Panc1 (cell line): ENCODE results near the gene CTAGE1. TPM values are rescaled to one million over a fixed set of nuclear protein-coding genes. Genes with fewer than 3 reads are reported as not detected.

Experiments
- ATAC-seq: fragments of 200-7000 bp; cut with Tn5 transposase; 2 replicates; pipeline ENCODE4 v1.9.1; 2020; ENCODE audit warnings: mild to moderate bottlenecking, moderate library complexity
- BruUV-seq: library from RNA; stranded (reverse); fragments of 400-500 nt; replicated peaks from 2 replicates; lab custom pipeline; 2021; lab: Mats Ljungman, UMichigan
- CTCF ChIA-PET: fragments of 300-600 bp; sonication (Branson Sonifier 250); formaldehyde crosslinking; loops from one replicate; lab custom pipeline; 2022; ENCODE audit warnings: antibody characterized with exemption; lab: Charles Lee
- POLR2A ChIA-PET: fragments of 300-600 bp; sonication (Branson Sonifier 250); formaldehyde crosslinking; loops from one replicate; lab custom pipeline; 2022; ENCODE audit warnings: antibody characterized with exemption; lab: Charles Lee
- DNase-seq: peaks from one replicate; pipeline ENCODE4 v3.0.0-alpha.2; 2010; ENCODE audit warnings: low read depth, low spot score
- H3K27ac ChIP-seq: 2 replicates; pipeline ENCODE4 v1.5.1; 2011; ENCODE audit warnings: mild to moderate bottlenecking, low read length, inconsistent platforms
- H3K27me3 ChIP-seq: fragments of 200-500 bp; sonication (Bioruptor generic); 2 replicates; pipeline ENCODE4 v1.6.0; 2014; ENCODE audit warnings: low read length, inconsistent platforms; ENCODE audit not compliant: control insufficient read depth, insufficient read depth
- H3K36me3 ChIP-seq: fragments of 200-500 bp; sonication (Bioruptor generic); 2 replicates; pipeline ENCODE4 v1.5.1; 2014; ENCODE audit warnings: inconsistent platforms, mild to moderate bottlenecking, low read length, moderate library complexity; ENCODE audit not compliant: control insufficient read depth, insufficient read depth
- H3K4me1 ChIP-seq: 2 replicates; pipeline ENCODE4 v1.5.1; 2011; ENCODE audit warnings: inconsistent platforms, mild to moderate bottlenecking, low read length, moderate library complexity; ENCODE audit not compliant: control insufficient read depth, insufficient read depth
- H3K4me3 ChIP-seq, 2 experiments: 2 replicates each; pipeline ENCODE4 v1.5.1; 2011 to 2012; ENCODE audit warnings: low read depth in 2 of 2, low read length in 2 of 2, mild to moderate bottlenecking in 2 of 2, inconsistent platforms in 1 of 2, moderate library complexity in 1 of 2
- H3K9me3 ChIP-seq: fragments of 200-500 bp; sonication (Bioruptor generic); 2 replicates; pipeline ENCODE4 v1.5.1; 2014; ENCODE audit warnings: low read depth, mild to moderate bottlenecking, inconsistent platforms, low read length, moderate library complexity; ENCODE audit not compliant: control insufficient read depth, insufficient read depth
- CTCF ChIP-seq: fragments of 450-650 bp; IDR thresholded peaks from 2 replicates; pipeline ENCODE4 v1.5.1; 2017; ENCODE audit warnings: mild to moderate bottlenecking
- POLR2AphosphoS5 ChIP-seq: IDR thresholded peaks from 2 replicates; pipeline ENCODE4 v1.6.1; 2012; ENCODE audit warnings: mild to moderate bottlenecking, low read depth, low read length, moderate library complexity
- REST ChIP-seq, 2 experiments: IDR thresholded peaks; 2 replicates each; pipeline ENCODE4 v1.6.1; 2011 to 2012; ENCODE audit warnings: low read depth in 2 of 2, control low read depth in 1 of 2, low read length in 1 of 2, mild to moderate bottlenecking in 1 of 2, moderate library complexity in 1 of 2; ENCODE audit not compliant: insufficient read depth in 1 of 2
- SIN3A ChIP-seq: IDR thresholded peaks from 2 replicates; pipeline ENCODE4 v1.6.1; 2012; ENCODE audit warnings: low read depth, mild to moderate bottlenecking, low read length, moderate library complexity, borderline replicate concordance; ENCODE audit not compliant: insufficient read depth
- TCF7L2 ChIP-seq: IDR thresholded peaks from 2 replicates; pipeline ENCODE4 v1.6.1; 2011; ENCODE audit warnings: mild to moderate bottlenecking, low read depth, low read length, inconsistent platforms
- in situ Hi-C: cut with HindIII; loops from 2 replicates; pipeline ENCODE4 v1.10.0; 2016; ENCODE audit warnings: low sequenced_read_pairs, low pct_unique_long_range_greater_than_20kb
- intact Hi-C: fragments of 100-400 bp; cut with micrococcal nuclease; formaldehyde crosslinking; loops from one replicate; pipeline ENCODE4 v1.10.0; 2022; ENCODE audit not compliant: unreplicated experiment
- total RNA-seq: library from RNA; stranded (reverse); gene quantifications from one replicate; pipeline ENCODE4 v1.2.1, GENCODE V29; 2021; ENCODE audit not compliant: unreplicated experiment

CTAGE1 gene
- total RNA-seq, 1 experiment from 2014 or later: not detected

GRCh38 chr18:22427822-22428549 is 10.3 kb upstream of the CTAGE1 start:
- CTCF ChIA-PET: no interaction called here

GRCh38 chr18:22424565-22424963 is 6.8 kb upstream of the CTAGE1 start:
- Histone ChIP-seq H3K36me3 (no peaks in the 10 kb centered on the region), H3K9me3 (no peaks in the 10 kb centered on the region), H3K4me3 (no peak overlapping the region), H3K27ac (no peak overlapping the region), H3K27me3 (no peaks in the 10 kb centered on the region), H3K4me1 (no peaks in the 10 kb centered on the region)
- no peak for ATAC-seq
- intact Hi-C loops: no loop called here
- ChIA-PET POLR2A (no interaction called here), CTCF (interaction anchor here (0.5 kb wide), 1 partner anchor 526 kb away, joined by 3 read pairs; no protein-coding TSS in a partner anchor)
- no TSS peak for BruUV-seq
- DNase-seq: no peak
- in situ Hi-C loops: no loop called here
- TF ChIP-seq REST (IDR thresholded peaks at IDR 0.05; ENCODE audit: insufficient read depth in 1 of 2, low read depth in 2 of 2, low read length in 1 of 2): no peak
- no peak for TF ChIP-seq TCF7L2
- no peak for TF ChIP-seq POLR2AphosphoS5
- TF ChIP-seq SIN3A: no peak
- no peak for TF ChIP-seq CTCF

More at GRCh38 chr18:22427822-22428549, 10.3 kb upstream of the CTAGE1 start:
- H3K4me1 ChIP-seq: no peaks in the 10 kb centered on the region
- ATAC-seq (no peak), DNase-seq (no peak)
- no peak overlapping the region for H3K4me3 ChIP-seq
- no TSS peak for BruUV-seq
- intact Hi-C loops: no loop called here
- H3K27ac ChIP-seq: no peak overlapping the region
- in situ Hi-C loops: no loop called here
- POLR2A ChIA-PET: no interaction called here
- H3K9me3 ChIP-seq: no peaks in the 10 kb centered on the region
- no peaks in the 10 kb centered on the region for H3K36me3 ChIP-seq
- no peak for TF ChIP-seq TCF7L2
- no peak for TF ChIP-seq POLR2AphosphoS5
- no peak for TF ChIP-seq SIN3A
- TF ChIP-seq CTCF: no peak
- TF ChIP-seq REST (IDR thresholded peaks at IDR 0.05; ENCODE audit: insufficient read depth in 1 of 2, low read depth in 2 of 2, low read length in 1 of 2): no peak
- no peaks in the 10 kb centered on the region for H3K27me3 ChIP-seq
